SH-SY5Y (cell line): ENCODE measurements around the gene FXYD4.

Experiments used
- GATA2 ChIP-seq: IDR thresholded peaks from 2 replicates; pipeline ENCODE4 v1.6.1; 2011; ENCODE audit warnings: mild to moderate bottlenecking, low read depth, low read length
- GATA3 ChIP-seq: IDR thresholded peaks from 2 replicates; pipeline ENCODE4 v1.6.1; 2011; ENCODE audit warnings: low read depth, mild to moderate bottlenecking, low read length, moderate library complexity

DNA sequence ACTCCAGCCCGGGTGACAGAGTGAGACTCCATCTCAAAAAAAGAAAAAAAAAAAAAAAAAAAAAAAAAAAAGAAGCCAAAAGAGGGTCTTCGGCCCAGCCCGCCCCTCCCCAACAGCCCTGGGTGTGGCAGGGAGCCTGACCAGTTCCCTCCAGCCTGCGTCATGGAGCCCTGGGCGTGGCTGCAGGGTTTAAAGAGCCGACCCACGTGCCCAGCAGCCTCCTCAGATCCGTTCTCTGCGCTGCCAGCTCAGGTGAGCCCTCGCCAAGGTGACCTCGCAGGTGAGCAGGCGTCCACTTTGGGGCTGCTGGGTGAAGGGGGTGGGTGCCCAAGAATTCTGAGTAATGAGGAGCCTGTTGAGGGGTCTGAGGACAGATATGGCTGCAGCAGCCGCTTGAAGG lies at the start of gene FXYD4:
- no peak for TF ChIP-seq GATA2
- no peak for TF ChIP-seq GATA3
